ENCODE results near the gene EIF4E3. TPM values are rescaled to one million over a fixed set of nuclear protein-coding genes. Genes with fewer than 3 reads are reported as not detected.

Gene EIF4E3
- total and polyA plus RNA-seq, 8 donors: 10.4 to 34.8 (median 13.3) TPM

- no peak for ATAC-seq
- Histone ChIP-seq H3K4me1 (peaks cover 0 to 8% of the 10 kb centered on the region in 2 donors), H3K27ac (no peak overlapping the region), H3K9me3 (no peaks in the 10 kb centered on the region), H3K27me3 (no peaks in the 10 kb centered on the region), H3K36me3 (no peaks in the 10 kb centered on the region), H3K4me3 (no peak overlapping the region)
- intact Hi-C loops (cut with DNase I): no loop called here
- no peak for TF ChIP-seq CTCF (IDR thresholded peaks at IDR 0.05)
- DNase-seq: no peak
These were observed 63.1 kb downstream of the EIF4E3 start for GRCh38 chr3:71662056-71662455.

GRCh38 chr3:71659864-71660591, 65.2 kb downstream of the EIF4E3 start:
- Histone ChIP-seq H3K27ac (no peak overlapping the region), H3K4me1 (peaks cover 0 to 8% of the 10 kb centered on the region in 2 donors), H3K36me3 (no peaks in the 10 kb centered on the region), H3K9me3 (no peaks in the 10 kb centered on the region), H3K4me3 (no peak overlapping the region), H3K27me3 (no peaks in the 10 kb centered on the region)
- DNase-seq (no peak), ATAC-seq (no peak)
- no peak for TF ChIP-seq CTCF (IDR thresholded peaks at IDR 0.05)
- intact Hi-C loops (cut with DNase I): no loop called here

- Histone ChIP-seq H3K36me3 (no peaks in the 10 kb centered on the region), H3K9me3 (no peaks in the 10 kb centered on the region), H3K4me1 (peaks cover 0 to 9% of the 10 kb centered on the region in 2 donors), H3K4me3 (no peak overlapping the region), H3K27me3 (no peaks in the 10 kb centered on the region), H3K27ac (peak overlapping the region in 1 of 2 donors; percentile 41)
- no peak for TF ChIP-seq CTCF (IDR thresholded peaks at IDR 0.05)
- ATAC-seq (peak; percentile 95), DNase-seq (peak in 3 of 4 donors; percentile 61 to 88 (median 85))
- intact Hi-C loops (cut with DNase I): no loop called here
These were observed 67.2 kb downstream of the EIF4E3 start for GRCh38 chr3:71657831-71658530.

- Histone ChIP-seq H3K27ac (no peak overlapping the region), H3K27me3 (no peaks in the 10 kb centered on the region), H3K4me1 (peaks cover 0 to 14% of the 10 kb centered on the region in 2 donors), H3K36me3 (no peaks in the 10 kb centered on the region), H3K9me3 (no peaks in the 10 kb centered on the region), H3K4me3 (no peak overlapping the region)
- DNase-seq: no peak
- no peak for TF ChIP-seq CTCF (IDR thresholded peaks at IDR 0.05)
- intact Hi-C loops (cut with DNase I): no loop called here
- ATAC-seq: no peak
These were observed 70.1 kb downstream of the EIF4E3 start for GRCh38 chr3:71655061-71655460.

- no peak overlapping the region for H3K27ac ChIP-seq
- no peak for TF ChIP-seq CTCF (IDR thresholded peaks at IDR 0.05)
- ATAC-seq (no peak), DNase-seq (no peak)
- H3K36me3 ChIP-seq: no peaks in the 10 kb centered on the region
- H3K27me3 ChIP-seq: no peaks in the 10 kb centered on the region
- no peaks in the 10 kb centered on the region for H3K9me3 ChIP-seq
- no peak overlapping the region for H3K4me3 ChIP-seq
- intact Hi-C loops (cut with DNase I): no loop called here
- H3K4me1 ChIP-seq: peaks cover 0 to 14% of the 10 kb centered on the region in 2 donors
These were observed 71.8 kb downstream of the EIF4E3 start for GRCh38 chr3:71653414-71653807.
